ENCODE data around the gene MMP15.
A peak's percentile ranks its signal among the peaks of the same experiment; 100 is the strongest.
"Not testable (repeated sequence)": the region's sequence is repeated elsewhere in the genome, so short reads cannot be mapped to it uniquely, and the experiment has no call there.

The MMP15 gene

GRCh38 chr16:58085584-58086251 is 60.2 kb downstream of the MMP15 start:
- no peak for DNase-seq

GRCh38 chr16:58086381-58087208 is 61.0 kb downstream of the MMP15 start:
- DNase-seq: peak in 3 of 56 donors; percentile 18 to 26 (median 25)

- no peak for DNase-seq
Observed at GRCh38 chr16:58087209-58087913, 61.8 kb downstream of the MMP15 start.

DNA sequence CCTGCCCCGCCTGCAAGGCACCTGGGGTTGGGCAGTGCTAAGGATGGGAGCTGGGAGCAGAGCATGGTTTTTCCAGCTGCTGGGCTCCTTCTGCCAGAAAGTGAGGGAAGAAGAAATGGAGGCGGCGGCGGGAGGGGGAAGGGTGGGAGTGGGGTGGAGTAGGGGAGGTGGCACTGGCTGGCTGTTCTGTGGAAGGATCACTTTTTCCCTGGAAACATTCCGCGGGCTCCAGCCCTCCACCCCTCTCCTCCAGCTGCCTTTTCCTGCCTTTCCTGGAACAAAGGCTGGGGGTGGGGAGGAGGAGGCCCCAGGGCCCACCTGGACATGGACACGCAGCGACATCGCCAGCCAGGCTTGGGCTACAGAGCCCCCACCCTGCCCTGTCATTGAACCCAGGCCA is 62.5 kb downstream of the MMP15 start:
- no peak for DNase-seq

- not testable (repeated sequence) for DNase-seq
Observed at GRCh38 chr16:58090396-58090795, 64.8 kb downstream of the MMP15 start.

GRCh38 chr16:58094026-58094425 is 68.5 kb downstream of the MMP15 start:
- DNase-seq: no peak

DNA sequence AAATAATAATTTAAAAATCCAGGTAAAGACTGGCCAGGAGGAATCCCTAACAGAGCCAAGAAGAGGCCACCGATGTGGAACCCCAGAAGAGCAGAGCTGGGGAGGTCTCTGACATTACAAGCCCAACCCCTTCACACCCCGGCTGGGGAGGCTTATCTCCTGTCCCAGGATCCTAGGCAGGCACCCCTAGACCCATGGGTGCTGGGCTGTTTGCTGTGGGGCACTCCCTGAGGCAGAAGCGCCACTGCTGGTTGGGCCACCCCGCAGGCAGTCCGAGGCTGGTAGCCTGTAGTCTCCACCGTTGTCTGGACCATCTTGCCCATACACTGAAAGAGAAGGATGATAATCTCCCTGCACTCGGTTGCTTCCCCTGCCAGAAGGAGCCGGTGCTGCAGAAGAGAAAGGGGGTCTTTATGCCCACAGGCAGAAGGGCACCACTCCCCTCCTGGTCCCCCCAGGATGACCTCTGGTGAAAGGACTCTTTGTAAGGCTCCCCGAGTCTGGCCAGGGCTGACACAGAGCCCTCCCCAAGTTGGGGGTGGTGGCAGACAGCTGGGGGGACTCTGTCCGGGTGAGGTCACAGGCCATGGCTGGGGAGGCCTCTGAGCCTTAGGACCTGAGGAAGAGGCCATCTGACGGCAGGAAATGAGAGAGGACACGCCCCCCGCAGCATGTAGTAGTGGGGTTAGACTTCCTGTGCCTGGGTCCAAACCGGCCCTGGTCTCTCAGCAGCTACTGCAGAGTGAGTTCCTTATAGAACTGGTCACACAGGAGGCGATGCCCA is 69.4 kb downstream of the MMP15 start:
- DNase-seq: peak in 11 of 56 donors; percentile 10 to 43 (median 21)

DNA sequence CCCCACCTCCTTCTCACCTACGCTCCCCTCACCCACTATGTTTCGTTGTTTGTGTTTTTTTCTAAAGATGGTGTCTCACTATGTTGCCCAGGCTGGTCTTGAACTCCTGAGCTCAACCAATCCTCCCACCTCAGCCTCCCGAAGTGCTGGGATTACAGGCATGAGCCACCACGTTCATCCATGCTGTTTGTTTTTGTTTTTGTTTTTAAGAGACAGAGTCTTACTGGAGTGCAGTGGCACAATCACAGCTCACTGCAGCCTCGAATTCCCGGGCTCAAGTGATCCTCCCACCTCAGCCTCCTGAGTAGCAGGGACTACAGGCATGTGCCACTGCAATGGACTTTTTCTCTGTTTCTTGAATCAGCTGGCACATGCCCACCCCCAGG is 70.0 kb downstream of the MMP15 start:
- DNase-seq: not testable (repeated sequence)

GRCh38 chr16:58096249-58096648 is 70.7 kb downstream of the MMP15 start:
- DNase-seq: no peak
